Neural progenitor cell (in vitro differentiated cells): ENCODE data around the gene TENT4A.

ENCODE experiments used
- CTCF ChIP-seq: fragments of 200-600 bp; sonication (generic); IDR thresholded peaks from 2 replicates; pipeline ENCODE4 v1.5.1; 2017; ENCODE audit warnings: antibody characterized with exemption, mild to moderate bottlenecking
- EZH2 ChIP-seq: fragments of 200-600 bp; sonication (generic); IDR thresholded peaks from 2 replicates; pipeline ENCODE4 v1.6.1; 2017; ENCODE audit warnings: antibody characterized with exemption, mild to moderate bottlenecking, moderate library complexity
- EZH2phosphoT487 ChIP-seq: fragments of 200-600 bp; sonication (generic); IDR thresholded peaks from 2 replicates; pipeline ENCODE4 v1.6.1; 2017; ENCODE audit warnings: antibody characterized with exemption

- TF ChIP-seq CTCF (no peak), EZH2 (no peak), EZH2phosphoT487 (no peak)
Measured at GRCh38 chr5:6718161-6718681, 5.0 kb downstream of the TENT4A start.
